GM10847 (cell line): ENCODE results near the gene TUBA1C.

Source experiments
- POLR2A ChIP-seq: IDR thresholded peaks from 2 replicates; pipeline ENCODE4 v1.6.1; 2011; ENCODE audit not compliant: insufficient read length; ENCODE audit errors: extremely low read depth

TUBA1C gene

DNA sequence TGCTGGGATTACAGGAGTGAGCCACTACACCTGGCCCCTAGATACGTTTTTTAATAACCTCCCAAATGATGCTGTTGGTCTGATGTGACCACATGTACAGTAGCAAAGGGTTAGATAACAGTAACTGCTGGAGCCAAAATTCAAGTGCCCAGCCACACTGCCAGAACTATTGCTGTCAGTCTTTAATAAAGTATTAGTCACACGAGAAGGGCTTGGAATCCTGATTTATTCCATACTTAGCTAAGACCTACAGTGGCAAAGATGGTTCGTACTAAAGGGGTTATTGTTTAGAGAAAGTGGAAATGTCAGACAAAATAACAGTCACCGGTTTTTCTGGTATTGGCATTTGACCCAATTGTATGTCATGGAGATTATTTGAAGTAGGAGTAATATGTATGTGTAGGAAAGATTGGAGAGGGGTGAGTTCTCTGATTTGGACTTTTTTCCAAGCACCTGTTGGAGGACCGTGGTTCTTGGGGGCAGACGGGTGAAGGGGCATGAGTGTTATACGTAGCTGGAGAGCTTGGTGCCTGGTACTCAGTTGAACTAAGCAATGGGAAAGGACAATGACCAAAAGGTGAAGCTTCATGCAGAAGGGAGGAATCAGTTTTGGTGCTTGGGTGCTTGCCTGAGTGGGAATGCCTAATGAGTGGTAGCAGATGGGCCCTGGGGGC, 9.7 kb downstream of the TUBA1C start:
- no peak for TF ChIP-seq POLR2A

DNA sequence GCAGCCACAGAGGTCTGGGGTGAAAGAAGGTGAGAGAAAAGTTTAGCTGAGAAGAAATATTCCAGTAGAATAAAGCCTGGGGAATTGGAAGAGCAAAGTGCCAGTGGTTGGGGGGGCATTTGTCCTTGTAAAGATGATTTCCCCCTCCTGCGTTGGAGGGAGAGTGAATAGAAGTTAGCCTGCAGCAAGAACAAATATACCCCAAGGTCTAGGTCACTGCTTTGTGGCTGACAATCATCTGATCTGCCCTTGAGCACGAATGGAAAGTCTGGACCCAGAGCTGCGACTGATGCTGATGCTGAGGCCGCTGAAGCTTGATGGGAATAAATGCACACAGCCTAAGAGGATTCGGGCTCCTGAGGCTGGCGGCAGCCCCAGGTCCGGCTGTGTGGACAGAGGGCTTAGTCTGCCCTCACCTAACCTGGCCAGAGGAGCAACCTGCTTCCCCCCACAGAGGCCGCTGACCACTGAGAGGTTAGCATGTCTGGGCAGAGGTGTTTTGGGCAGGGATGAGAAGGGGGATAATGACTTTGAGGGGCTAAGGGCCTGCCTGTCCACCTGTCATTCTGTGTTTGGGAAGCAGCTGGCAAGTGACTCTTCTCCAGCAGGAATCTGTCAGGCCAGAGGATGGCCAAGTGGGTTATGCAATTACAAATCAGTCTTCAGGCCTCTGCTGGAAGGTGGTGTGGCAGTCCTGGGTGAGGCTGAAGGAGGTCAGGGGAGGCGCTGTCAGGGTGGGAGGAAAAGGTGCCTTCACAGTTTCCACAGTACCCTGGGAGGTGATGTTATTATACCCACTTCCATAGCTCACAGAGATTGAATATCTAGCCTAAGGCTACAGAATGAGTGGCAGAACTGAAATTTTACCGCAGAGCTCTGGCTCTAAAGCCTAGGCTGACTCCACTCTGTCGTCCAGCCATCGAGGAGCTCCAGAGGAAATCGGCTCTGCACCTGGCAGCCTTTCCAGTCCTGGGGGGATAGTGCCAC, 11.7 kb downstream of the TUBA1C start:
- TF ChIP-seq POLR2A, result no peak

DNA sequence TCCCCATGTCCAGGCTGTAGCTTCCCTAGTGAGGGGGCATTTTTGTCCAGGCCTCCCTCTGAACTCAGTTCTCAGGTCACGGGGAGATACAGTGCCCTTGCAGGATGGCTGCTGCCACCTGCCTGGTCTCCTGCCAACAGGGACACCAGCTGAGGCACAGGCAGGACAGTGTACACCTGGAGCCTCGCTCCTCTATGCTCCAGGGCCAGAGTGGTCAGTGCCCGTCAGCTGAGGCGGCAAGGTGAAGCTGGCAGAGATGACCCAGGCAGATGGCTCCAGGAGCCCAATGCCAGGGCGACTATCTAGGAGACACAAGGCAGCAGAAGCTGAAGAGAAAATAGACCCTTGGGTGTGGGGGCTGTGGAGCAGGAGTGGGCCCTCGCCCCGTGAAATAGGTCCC, 12.6 kb downstream of the TUBA1C start:
- TF ChIP-seq POLR2A, result no peak

DNA sequence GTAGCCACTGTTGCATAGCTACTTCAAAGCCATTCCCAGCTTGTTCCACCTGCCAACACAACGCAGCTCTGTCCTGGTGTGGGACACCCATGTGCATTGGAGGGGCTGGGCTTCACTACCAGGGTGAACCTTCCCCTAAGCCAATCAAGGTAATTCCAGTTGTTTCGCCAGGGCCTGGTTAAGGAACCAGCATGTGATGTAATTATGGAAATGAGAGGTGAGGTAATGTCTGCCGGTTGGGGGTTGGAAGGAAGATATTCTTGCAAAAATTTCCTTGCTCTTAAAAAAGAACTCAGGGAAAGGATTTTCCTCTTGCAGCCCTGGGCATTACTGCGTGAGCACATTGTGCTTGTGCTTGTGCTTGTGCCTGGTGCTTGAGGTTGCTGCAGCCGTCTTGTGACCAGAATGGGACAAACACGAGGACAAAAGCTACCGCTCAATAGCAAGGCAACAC, 14.9 kb downstream of the TUBA1C start:
- TF ChIP-seq POLR2A, result no peak

DNA sequence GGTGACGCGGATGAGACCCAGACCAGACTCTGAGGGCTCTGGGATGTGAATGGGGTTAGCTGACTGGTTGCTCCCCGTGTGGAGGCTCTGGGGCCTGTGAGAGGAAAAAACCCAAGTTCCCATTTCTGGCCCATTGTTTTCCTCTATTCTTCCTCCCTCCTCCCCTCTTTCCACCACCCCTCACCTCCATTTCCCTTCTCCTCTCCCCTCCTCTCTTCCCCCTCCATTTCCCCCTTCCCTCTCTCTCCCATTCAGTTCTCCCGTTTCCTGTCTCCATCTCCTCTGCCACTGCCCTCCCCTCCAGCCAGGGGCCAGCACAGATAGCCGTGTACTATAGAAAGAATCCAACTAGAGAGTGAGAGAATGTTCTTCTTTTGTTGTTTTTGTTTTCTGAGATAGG, 17.4 kb downstream of the TUBA1C start:
- no peak for TF ChIP-seq POLR2A

DNA sequence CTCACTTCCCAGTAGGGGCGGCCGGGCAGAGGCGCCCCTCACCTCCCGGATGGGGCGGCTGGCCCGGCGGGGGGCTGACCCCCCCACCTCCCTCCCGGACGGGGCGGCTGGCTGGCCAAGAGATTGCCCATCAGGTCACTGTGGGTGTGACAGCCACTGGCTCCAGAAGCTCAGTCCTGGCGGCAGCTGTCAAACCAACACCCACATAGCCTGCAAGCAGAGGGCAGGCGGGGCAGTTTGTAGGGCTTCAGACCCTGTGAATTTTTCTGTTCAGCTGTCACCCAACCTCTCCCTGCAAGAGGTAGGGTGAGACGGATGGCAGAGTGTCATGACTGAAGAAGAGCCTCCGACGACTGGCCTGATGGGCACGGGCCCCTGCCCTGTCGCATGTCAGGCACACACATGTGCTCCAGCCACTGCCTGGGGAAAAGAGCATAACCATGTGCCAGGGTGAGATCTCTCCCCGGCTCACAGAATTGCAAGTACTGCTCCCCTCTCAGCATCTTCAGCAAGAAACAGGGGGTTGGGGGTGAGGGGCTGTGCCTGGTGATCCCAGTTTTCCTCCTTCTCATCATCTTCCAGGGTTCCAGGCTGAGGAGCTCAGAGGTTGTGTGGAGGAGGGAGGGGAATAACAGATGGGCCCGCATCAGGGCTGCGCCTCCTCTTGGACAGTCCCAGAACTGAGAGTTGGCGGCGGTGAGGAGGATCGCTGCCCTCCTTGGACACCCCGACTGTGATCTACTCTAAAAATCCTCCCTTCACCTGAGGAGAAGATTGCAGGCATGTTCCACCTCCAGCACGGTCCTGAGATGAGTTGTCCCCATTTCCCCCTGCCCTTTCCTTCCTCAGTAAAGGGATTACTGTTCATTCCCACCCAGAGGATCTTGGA, 18.9 kb downstream of the TUBA1C start:
- TF ChIP-seq POLR2A, result no peak

DNA sequence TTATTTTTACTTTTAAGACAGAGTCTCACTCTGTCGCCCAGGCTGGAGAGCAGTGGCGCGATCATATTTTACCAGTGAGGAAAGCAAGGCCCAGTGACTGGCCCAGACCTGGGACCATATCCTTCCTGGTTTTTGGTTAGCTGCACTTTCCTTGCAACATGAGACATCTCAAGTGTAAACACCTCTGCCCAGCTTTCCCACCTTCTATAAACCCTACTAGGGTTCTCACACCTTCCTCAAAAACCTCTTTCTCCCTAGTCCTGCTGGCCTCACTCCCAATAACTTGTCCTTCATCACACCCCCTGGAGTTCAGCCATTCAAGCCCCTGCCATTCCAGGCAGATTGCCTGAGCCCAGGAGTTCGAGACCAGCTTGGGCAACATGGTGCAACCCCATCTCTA, 19.8 kb downstream of the TUBA1C start:
- no peak for TF ChIP-seq POLR2A

DNA sequence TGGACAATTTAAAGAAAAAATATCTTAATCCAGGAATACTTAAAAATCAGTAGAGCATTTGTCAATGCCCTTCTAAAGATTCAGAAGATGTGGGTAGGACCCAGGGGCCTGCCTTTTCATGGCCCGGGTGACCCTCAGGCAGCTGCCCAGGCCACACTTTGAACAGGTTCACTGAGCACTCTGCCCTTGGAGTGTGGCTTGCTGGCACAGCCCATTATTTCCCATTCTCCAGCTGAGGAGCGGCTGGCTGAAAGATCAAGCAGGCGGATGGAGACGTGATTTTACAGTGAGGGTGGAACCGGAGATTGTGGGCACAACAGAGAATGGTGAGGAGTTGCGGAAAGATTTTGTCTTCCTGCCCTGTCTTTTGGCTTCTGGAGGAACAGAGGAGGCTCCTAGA, 23.0 kb downstream of the TUBA1C start:
- TF ChIP-seq POLR2A, result no peak

DNA sequence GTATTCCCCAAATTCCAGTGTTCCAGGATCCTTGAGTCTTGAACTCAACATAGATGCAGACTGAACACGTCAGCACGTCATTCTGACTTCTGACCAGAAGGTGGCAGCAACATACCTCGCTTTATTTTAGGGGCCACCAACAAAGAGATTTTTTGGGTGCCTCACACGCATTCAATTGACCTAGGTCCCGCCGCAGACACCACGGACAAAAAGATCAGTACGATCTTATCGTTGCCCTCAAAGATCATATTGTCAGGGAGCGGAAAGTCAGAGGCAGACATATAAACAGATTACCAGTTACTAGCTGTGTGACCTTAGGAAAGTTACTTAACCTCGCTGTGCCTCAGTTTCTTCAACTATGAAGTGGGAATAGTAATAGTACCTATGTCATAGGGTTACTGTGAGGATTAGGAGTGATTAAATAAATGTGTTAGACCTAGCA, 23.6 kb downstream of the TUBA1C start:
- no peak for TF ChIP-seq POLR2A

DNA sequence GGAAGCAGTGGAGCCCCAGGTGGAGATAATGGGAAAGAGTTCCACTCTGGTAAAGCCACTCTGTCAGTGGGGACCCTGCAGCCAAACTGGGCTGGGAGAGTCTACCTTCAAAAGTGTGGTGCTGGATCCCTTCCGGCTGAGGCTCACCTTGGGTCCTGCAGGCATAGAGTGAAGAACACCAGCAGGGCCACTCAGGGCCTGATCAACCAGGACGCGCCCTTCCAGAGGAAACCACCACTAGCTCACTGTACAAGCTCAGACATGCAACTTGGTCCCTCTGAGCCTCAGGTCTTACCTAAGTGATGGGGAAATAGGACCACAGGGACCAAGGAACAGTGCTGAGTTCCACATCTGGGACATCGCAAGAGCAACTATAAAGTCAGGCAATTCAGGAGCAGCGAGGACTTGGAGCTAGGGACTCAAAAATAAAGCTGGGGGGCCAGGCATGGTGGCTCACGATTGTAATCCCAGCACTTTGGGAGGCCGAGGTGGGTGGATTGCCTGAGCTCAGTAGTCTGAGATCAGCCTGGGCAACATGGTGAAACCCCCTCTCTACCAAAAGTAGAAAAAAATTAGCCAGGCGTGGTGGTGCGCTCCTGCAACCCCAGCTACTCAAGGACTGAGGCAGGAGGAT, 24.2 kb downstream of the TUBA1C start:
- TF ChIP-seq POLR2A, result no peak

DNA sequence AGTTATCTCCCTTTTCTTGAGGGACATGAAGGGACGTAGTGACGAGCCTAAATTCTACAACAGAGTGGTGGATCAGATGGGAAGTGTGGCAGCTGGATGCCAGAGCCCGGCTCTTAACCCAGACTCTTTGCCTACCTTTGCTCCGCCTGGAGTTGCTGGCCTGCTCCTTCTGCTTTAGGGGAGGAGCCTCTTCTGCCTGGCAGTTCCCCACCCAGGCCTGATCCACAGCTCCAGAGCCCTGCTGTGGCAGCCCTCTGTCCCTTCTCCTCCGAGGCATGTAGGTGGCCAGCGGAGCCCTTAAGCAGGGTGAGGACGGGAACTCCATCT, 27.8 kb downstream of the TUBA1C start:
- no peak for TF ChIP-seq POLR2A

DNA sequence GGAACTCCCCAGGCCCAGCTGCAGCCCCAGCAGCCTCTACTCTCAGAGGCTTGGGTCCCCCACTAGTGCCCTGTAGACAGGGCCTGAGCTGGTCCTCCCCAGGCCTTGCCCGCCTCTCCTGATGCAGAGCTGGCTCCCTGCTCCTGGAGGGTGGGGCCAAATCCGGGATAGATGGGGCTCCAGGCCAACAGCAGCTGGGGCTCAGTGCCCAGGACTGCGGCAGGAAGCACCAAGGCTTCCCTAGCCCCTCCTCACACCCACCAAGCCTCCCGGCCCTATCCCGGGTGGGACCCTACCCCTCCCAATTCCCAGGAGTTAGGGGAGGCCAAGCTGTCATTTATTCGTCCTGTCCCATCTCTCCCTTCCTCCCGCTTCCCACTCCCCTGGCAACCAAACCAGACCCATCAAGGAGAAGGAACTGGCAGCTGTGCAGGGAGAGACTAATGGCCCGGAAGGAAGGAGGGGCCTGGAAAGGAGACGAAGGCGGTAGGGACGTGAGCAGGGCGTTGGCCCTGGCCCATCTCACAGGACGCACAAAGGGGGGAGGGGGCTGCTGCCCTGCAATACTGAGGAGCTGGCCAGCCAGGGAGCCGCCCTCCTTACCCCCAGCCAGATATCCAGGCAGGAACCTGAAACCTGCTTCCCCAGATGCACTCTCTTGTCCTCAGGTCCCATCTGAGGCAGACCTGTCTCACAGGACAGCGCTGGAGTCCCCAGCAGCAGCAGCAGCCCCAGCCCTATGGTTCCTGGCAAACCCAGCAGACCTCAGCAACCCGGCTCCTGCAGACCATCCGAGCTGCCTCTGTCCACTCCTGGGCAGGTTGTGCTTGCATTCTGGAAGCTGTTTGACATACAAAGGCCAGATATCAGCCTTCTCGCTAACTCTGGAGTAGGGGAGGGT, 28.4 kb downstream of the TUBA1C start:
- TF ChIP-seq POLR2A, result no peak

DNA sequence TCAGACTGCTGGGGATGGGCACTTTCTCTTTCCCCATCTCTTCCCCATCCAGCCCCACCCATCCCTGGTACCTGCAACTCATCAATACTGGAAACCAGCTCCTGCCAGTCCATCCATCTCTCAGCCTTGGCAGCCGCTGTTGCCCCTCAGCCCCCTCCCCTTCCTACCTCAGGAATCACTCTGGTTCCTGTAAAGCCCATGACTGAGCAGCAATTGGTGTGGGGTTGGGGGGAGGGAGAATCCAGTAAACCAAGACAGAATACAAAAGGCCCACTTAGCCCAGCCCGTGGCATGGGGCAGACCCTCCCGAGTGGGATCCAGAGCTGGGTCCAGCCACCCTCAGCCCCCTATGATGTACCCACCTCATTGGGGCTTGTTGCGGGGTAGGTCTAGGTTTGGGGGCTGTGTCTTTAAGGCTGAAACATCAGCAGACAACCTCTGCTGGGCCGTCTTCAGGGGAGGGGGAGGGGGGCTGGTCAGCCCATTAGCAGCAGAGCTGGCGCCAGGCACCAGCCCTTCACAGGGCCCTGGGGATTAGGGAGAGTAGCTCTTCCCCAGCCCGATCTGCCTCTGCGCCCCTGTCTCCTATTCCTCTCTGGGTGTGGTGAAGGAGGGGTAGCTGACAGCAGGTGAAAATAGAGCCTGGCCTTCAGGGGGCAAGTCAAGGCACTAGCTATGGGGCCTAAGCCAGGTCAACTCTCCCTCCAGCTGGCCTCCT, 29.4 kb downstream of the TUBA1C start:
- TF ChIP-seq POLR2A, result no peak
